Measurements from ENCODE around the gene PKP4. TPM values are rescaled to one million over a fixed set of nuclear protein-coding genes. Genes with fewer than 3 reads are reported as not detected.

Gene PKP4
- total RNA-seq, 1 experiment from 2014 or later: 147 TPM

GRCh38 chr2:158518084-158518483, 61.3 kb downstream of the PKP4 start:
- TF ChIP-seq, protein P1, sequence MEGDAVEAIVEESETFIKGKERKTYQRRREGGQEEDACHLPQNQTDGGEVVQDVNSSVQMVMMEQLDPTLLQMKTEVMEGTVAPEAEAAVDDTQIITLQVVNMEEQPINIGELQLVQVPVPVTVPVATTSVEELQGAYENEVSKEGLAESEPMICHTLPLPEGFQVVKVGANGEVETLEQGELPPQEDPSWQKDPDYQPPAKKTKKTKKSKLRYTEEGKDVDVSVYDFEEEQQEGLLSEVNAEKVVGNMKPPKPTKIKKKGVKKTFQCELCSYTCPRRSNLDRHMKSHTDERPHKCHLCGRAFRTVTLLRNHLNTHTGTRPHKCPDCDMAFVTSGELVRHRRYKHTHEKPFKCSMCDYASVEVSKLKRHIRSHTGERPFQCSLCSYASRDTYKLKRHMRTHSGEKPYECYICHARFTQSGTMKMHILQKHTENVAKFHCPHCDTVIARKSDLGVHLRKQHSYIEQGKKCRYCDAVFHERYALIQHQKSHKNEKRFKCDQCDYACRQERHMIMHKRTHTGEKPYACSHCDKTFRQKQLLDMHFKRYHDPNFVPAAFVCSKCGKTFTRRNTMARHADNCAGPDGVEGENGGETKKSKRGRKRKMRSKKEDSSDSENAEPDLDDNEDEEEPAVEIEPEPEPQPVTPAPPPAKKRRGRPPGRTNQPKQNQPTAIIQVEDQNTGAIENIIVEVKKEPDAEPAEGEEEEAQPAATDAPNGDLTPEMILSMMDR (IDR thresholded peaks at IDR 0.05; ENCODE audit: insufficient read depth in 1 of 2, low read depth in 1 of 2, low read length in 1 of 2, severe bottlenecking in 1 of 2, unreplicated experiment in 1 of 2): no peak
- H3K9me3 ChIP-seq: peaks cover 11% of the 10 kb centered on the region
- H3K27me3 Mint-ChIP-seq (ENCODE audit: insufficient read depth, unreplicated experiment): no peaks in the 10 kb centered on the region
- intact Hi-C loops (cut with micrococcal nuclease; ENCODE audit: unreplicated experiment): loop anchor here (1.0 to 2.0 kb wide), 4 partner anchors 11 to 60 kb away; no protein-coding TSS in a partner anchor
- peaks cover 28% of the 10 kb centered on the region for H3K4me1 Mint-ChIP-seq (ENCODE audit: low read depth, unreplicated experiment)
- peak; percentile 75 to 84 for DNase-seq
- BruUV-seq (replicated peaks): no TSS peak
- H3K27ac Mint-ChIP-seq (ENCODE audit: unreplicated experiment): peak overlapping the region; percentile 84
- H3K4me3 Mint-ChIP-seq (ENCODE audit: unreplicated experiment): peak overlapping the region; percentile 35
- peaks cover 34% of the 10 kb centered on the region for H3K36me3 Mint-ChIP-seq (ENCODE audit: insufficient read depth, unreplicated experiment)
- CTCF ChIA-PET: interaction anchor here (0.8 kb wide), 1 partner anchor 61 kb away, joined by 5 read pairs; the partner anchor contains the start of genes CCDC148 and PKP4
- no peak overlapping the region for H3K4me3 ChIP-seq (ENCODE audit: low read depth, low read length)
- no peaks in the 10 kb centered on the region for H3K9me3 Mint-ChIP-seq (ENCODE audit: unreplicated experiment)
- H3K36me3 ChIP-seq (ENCODE audit: control insufficient read depth, insufficient read depth, low read length): no peaks in the 10 kb centered on the region
- POLR2A ChIA-PET: interaction anchor here (0.7 to 1.3 kb wide), 2 partner anchors 50 to 60 kb away, joined by 3 to 4 read pairs; no protein-coding TSS in a partner anchor
- peaks cover 18% of the 10 kb centered on the region for H3K4me1 ChIP-seq
- no peaks in the 10 kb centered on the region for H3K27me3 ChIP-seq (replicated peaks; ENCODE audit: control insufficient read depth, insufficient read depth, low read length)

DNA sequence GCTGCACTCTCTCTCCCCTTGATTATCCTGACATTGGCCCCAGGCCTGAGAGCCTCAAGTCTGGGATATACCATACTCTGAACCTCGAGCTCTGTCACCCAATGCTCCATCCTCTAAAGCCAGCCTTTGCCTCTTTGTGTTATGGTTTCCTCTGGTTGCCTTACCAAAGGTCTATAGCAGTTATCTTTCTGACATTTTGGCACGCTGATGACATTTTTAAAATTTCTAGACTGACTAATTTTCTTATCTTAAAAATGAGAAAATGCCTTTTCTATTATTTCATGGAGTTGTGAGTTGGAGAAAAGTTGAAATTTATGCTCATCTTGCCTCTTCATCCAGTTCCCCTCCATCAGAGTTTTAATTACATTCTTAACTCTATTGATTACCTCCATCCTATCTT, 62.7 kb downstream of the PKP4 start:
- no peaks in the 10 kb centered on the region for H3K27me3 ChIP-seq (replicated peaks; ENCODE audit: control insufficient read depth, insufficient read depth, low read length)
- no peaks in the 10 kb centered on the region for H3K36me3 ChIP-seq (ENCODE audit: control insufficient read depth, insufficient read depth, low read length)
- peaks cover 18% of the 10 kb centered on the region for H3K4me1 ChIP-seq
- no peak overlapping the region for H3K4me3 ChIP-seq (ENCODE audit: low read depth, low read length)
- BruUV-seq (replicated peaks): no TSS peak
- H3K4me3 Mint-ChIP-seq (ENCODE audit: unreplicated experiment): peak overlapping the region; percentile 20
- no peaks in the 10 kb centered on the region for H3K9me3 Mint-ChIP-seq (ENCODE audit: unreplicated experiment)
- H3K36me3 Mint-ChIP-seq (ENCODE audit: insufficient read depth, unreplicated experiment): peaks cover 34% of the 10 kb centered on the region
- peak overlapping the region; percentile 84 for H3K27ac Mint-ChIP-seq (ENCODE audit: unreplicated experiment)
- H3K9me3 ChIP-seq: peaks cover 11% of the 10 kb centered on the region
- TF ChIP-seq, protein P1 (IDR thresholded peaks at IDR 0.05; ENCODE audit: insufficient read depth in 1 of 2, low read depth in 1 of 2, low read length in 1 of 2, severe bottlenecking in 1 of 2, unreplicated experiment in 1 of 2): no peak
- no peaks in the 10 kb centered on the region for H3K27me3 Mint-ChIP-seq (ENCODE audit: insufficient read depth, unreplicated experiment)
- POLR2A ChIA-PET: no interaction called here
- DNase-seq: no peak
- intact Hi-C loops (cut with micrococcal nuclease; ENCODE audit: unreplicated experiment): loop anchor here (2.0 kb wide), 1 partner anchor 41 kb away; no protein-coding TSS in a partner anchor
- CTCF ChIA-PET: no interaction called here
- H3K4me1 Mint-ChIP-seq (ENCODE audit: low read depth, unreplicated experiment): peaks cover 28% of the 10 kb centered on the region

DNA sequence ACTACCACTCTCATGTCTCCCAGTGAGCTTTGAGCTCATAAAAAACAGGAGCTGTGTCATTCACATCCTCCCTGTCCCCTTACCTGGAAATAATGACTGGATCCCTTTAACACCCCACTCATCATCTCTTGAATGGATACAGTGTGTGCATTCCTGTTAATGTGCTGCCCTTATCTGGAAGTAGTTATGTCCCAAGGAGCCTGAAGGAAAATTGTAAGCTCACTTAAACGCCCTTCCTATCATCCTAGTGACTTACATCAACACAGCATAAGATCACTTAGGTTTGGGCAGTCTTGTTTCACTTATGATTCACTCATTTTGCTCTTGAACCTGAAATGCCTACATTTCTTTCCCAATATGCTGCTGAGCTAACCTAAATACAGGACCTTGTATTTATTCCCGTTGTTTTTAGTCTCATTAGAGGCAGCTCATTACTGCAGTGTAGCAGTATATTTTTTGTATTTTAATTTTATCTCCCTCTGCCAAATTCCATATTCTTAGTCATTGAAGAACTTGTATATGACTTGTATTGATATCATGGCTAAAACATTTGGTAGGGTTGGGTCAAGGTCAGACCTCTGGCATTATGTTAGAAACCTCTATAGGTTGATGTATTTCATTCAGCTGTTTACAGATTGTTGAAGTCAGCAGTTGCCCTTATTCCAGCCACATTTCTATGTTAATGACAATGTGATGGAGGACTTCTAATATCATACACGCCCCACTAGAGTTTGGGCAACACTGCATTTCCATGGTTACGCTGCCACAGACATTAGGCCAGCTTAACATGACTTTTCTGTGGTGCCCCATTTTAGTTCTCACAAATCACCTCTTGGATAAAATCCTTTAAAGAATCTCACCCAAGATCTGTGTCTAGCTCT, 72.9 kb downstream of the PKP4 start:
- CTCF ChIA-PET: interaction anchor here (0.7 to 0.8 kb wide), 3 partner anchors 8 to 256 kb away, joined by 3 to 6 read pairs (median 5); partner anchors contain the start of genes CCDC148 and PKP4
- H3K9me3 Mint-ChIP-seq (ENCODE audit: unreplicated experiment): no peaks in the 10 kb centered on the region
- no peak overlapping the region for H3K4me3 Mint-ChIP-seq (ENCODE audit: unreplicated experiment)
- intact Hi-C loops (cut with micrococcal nuclease; ENCODE audit: unreplicated experiment): loop anchor here (1.0 to 5.0 kb wide), 3 partner anchors 11 to 497 kb away; no protein-coding TSS in a partner anchor
- Histone ChIP-seq H3K27me3 (replicated peaks; ENCODE audit: control insufficient read depth, insufficient read depth, low read length) (no peaks in the 10 kb centered on the region), H3K4me1 (no peaks in the 10 kb centered on the region), H3K36me3 (ENCODE audit: control insufficient read depth, insufficient read depth, low read length) (no peaks in the 10 kb centered on the region), H3K4me3 (ENCODE audit: low read depth, low read length) (no peak overlapping the region), H3K9me3 (no peaks in the 10 kb centered on the region)
- no TSS peak for BruUV-seq (replicated peaks)
- no peaks in the 10 kb centered on the region for H3K27me3 Mint-ChIP-seq (ENCODE audit: insufficient read depth, unreplicated experiment)
- H3K4me1 Mint-ChIP-seq (ENCODE audit: low read depth, unreplicated experiment): peaks cover 8% of the 10 kb centered on the region
- TF ChIP-seq, protein P1 (IDR thresholded peaks at IDR 0.05; ENCODE audit: insufficient read depth in 1 of 2, low read depth in 1 of 2, low read length in 1 of 2, severe bottlenecking in 1 of 2, unreplicated experiment in 1 of 2): no peak
- peak overlapping the region; percentile 60 for H3K27ac Mint-ChIP-seq (ENCODE audit: unreplicated experiment)
- H3K36me3 Mint-ChIP-seq (ENCODE audit: insufficient read depth, unreplicated experiment): peaks cover 9% of the 10 kb centered on the region
- POLR2A ChIA-PET: no interaction called here
- DNase-seq: no peak
